C4-2B (cell line): ENCODE measurements around the gene NDST4.
"Not testable (repeated sequence)": the region's sequence is repeated elsewhere in the genome, so short reads cannot be mapped to it uniquely, and the experiment has no call there.

Experiments used
- CTCF ChIP-seq: fragments of 450-650 bp; conservative IDR thresholded peaks from 2 replicates; pipeline ENCODE4 v1.5.1; 2017; ENCODE audit warnings: mild to moderate bottlenecking
- ZFX ChIP-seq: fragments of 450-650 bp; IDR thresholded peaks from 2 replicates; pipeline ENCODE4 v1.6.1; 2017

GRCh38 chr4:114980399-114980798, 133.0 kb downstream of the NDST4 start:
- TF ChIP-seq CTCF, ZFX: not testable (repeated sequence)
